Neural progenitor cell (in vitro differentiated cells): ENCODE results near the gene PNPT1.

Experiments
- EZH2 ChIP-seq: fragments of 200-600 bp; sonication (generic); IDR thresholded peaks from 2 replicates; pipeline ENCODE4 v1.6.1; 2017; ENCODE audit warnings: antibody characterized with exemption, mild to moderate bottlenecking, moderate library complexity
- TF ChIP-seq, protein P1 (sequence below): fragments of 200-600 bp; sonication (generic); IDR thresholded peaks from 2 replicates; pipeline ENCODE4 v1.5.1; 2017; ENCODE audit warnings: antibody characterized with exemption, mild to moderate bottlenecking

DNA sequence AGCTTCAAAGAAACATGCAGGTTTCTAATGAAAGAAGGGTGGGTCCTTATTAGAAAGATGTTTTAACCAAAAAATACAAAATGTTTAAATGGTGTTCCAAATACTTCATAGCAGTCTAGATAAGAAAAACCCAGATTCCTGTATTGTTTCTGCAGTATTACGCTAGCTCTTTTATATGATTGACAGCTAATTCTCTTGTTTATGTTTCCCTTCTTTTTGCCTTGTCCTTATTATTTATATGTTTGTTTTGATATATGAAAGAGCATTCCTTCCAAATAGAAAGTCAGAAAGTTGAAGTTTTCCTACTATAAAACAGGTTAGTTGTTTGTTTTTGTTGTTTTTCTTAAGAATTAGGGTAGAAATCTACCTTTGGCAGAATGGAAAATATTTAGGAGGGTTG lies 41.1 kb upstream of the PNPT1 start:
- TF ChIP-seq, protein P1, sequence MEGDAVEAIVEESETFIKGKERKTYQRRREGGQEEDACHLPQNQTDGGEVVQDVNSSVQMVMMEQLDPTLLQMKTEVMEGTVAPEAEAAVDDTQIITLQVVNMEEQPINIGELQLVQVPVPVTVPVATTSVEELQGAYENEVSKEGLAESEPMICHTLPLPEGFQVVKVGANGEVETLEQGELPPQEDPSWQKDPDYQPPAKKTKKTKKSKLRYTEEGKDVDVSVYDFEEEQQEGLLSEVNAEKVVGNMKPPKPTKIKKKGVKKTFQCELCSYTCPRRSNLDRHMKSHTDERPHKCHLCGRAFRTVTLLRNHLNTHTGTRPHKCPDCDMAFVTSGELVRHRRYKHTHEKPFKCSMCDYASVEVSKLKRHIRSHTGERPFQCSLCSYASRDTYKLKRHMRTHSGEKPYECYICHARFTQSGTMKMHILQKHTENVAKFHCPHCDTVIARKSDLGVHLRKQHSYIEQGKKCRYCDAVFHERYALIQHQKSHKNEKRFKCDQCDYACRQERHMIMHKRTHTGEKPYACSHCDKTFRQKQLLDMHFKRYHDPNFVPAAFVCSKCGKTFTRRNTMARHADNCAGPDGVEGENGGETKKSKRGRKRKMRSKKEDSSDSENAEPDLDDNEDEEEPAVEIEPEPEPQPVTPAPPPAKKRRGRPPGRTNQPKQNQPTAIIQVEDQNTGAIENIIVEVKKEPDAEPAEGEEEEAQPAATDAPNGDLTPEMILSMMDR, result no peak
- no peak for TF ChIP-seq EZH2
